Non-pigmented ciliary epithelial cell (primary cell): ENCODE data around the gene PPP1R3E.

Experiments used
- DNase-seq: peaks from one replicate; pipeline ENCODE4 v3.0.0-alpha.2; 2010; ENCODE audit warnings: low read depth

The PPP1R3E gene

DNA sequence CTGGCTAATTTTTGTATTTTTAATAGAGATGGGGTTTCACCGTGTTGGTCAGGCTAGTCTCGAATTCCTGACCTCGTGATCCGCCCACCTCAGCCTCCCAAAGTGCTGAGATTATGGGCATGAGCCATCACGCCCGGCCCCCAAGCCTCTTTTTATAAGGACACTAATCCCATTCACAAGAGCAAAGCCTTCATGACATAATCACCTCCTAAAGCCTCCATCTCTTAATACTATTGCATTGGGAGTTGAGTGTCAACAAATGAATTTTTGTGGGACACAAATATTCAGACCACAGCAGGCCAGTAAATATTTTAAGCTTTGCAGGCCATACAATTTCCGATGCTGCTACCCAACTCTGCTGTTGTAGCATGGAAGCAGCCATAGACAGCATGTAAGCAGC, 54.1 kb downstream of the PPP1R3E start:
- no peak for DNase-seq
